HEK293 (cell line): Measurements from ENCODE around the gene UBE2Q2.

ENCODE experiments used
- EGR2 ChIP-seq: fragments of 450-650 bp; formaldehyde crosslinking; IDR thresholded peaks from 2 replicates; pipeline ENCODE4 v1.5.1; 2016; ENCODE audit warnings: low read depth, missing biosample characterization, missing genetic modification characterization
- GLI4 ChIP-seq: fragments of 450-650 bp; formaldehyde crosslinking; IDR thresholded peaks from 2 replicates; pipeline ENCODE4 v1.5.1; 2016; ENCODE audit warnings: missing biosample characterization, missing genetic modification characterization
- TCF7L2 ChIP-seq: IDR thresholded peaks from 2 replicates; pipeline ENCODE4 v1.6.1; 2011; ENCODE audit warnings: low read depth, mild to moderate bottlenecking, inconsistent platforms, low read length, moderate library complexity, borderline replicate concordance
- ZBTB17 ChIP-seq: fragments of 450-650 bp; formaldehyde crosslinking; IDR thresholded peaks from 2 replicates; pipeline ENCODE4 v1.5.1; 2016; ENCODE audit warnings: missing biosample characterization, missing genetic modification characterization
- ZNF138 ChIP-seq: fragments of 450-650 bp; formaldehyde crosslinking; IDR thresholded peaks from 2 replicates; pipeline ENCODE4 v1.5.1; 2016; ENCODE audit warnings: missing biosample characterization, missing genetic modification characterization, borderline replicate concordance
- ZNF530 ChIP-seq: fragments of 450-650 bp; formaldehyde crosslinking; IDR thresholded peaks from 2 replicates; pipeline ENCODE4 v1.5.1; 2016; ENCODE audit warnings: low read depth, missing biosample characterization, missing genetic modification characterization
- ZNF555 ChIP-seq: fragments of 450-650 bp; formaldehyde crosslinking; conservative IDR thresholded peaks from 2 replicates; pipeline ENCODE4 v1.5.1; 2017; ENCODE audit warnings: missing biosample characterization, mild to moderate bottlenecking, missing genetic modification characterization, inconsistent platforms
- TF ChIP-seq, protein P1 (sequence below): fragments of 450-650 bp; formaldehyde crosslinking; IDR thresholded peaks from 2 replicates; pipeline ENCODE4 v1.5.1; 2016; ENCODE audit warnings: missing biosample characterization, missing genetic modification characterization
- TF ChIP-seq, protein P2 (sequence below): fragments of 450-650 bp; formaldehyde crosslinking; IDR thresholded peaks from 2 replicates; pipeline ENCODE4 v1.5.1; 2016; ENCODE audit warnings: missing biosample characterization, missing genetic modification characterization
- TF ChIP-seq, protein P3 (sequence below): fragments of 450-650 bp; formaldehyde crosslinking; IDR thresholded peaks from 2 replicates; pipeline ENCODE4 v1.5.1; 2016; ENCODE audit warnings: missing biosample characterization, missing genetic modification characterization
- TF ChIP-seq, protein P4 (sequence below): fragments of 450-650 bp; formaldehyde crosslinking; IDR thresholded peaks from 2 replicates; pipeline ENCODE4 v1.5.1; 2017; ENCODE audit warnings: missing biosample characterization, missing genetic modification characterization
- TF ChIP-seq, protein P5 (sequence below): fragments of 450-650 bp; formaldehyde crosslinking; conservative IDR thresholded peaks from 2 replicates; pipeline ENCODE4 v1.5.1; 2016; ENCODE audit warnings: low read depth, missing biosample characterization, missing genetic modification characterization
- TF ChIP-seq, protein P6 (sequence below): fragments of 450-650 bp; formaldehyde crosslinking; IDR thresholded peaks from 2 replicates; pipeline ENCODE4 v1.5.1; 2017; ENCODE audit warnings: missing biosample characterization, missing genetic modification characterization

UBE2Q2 gene

DNA sequence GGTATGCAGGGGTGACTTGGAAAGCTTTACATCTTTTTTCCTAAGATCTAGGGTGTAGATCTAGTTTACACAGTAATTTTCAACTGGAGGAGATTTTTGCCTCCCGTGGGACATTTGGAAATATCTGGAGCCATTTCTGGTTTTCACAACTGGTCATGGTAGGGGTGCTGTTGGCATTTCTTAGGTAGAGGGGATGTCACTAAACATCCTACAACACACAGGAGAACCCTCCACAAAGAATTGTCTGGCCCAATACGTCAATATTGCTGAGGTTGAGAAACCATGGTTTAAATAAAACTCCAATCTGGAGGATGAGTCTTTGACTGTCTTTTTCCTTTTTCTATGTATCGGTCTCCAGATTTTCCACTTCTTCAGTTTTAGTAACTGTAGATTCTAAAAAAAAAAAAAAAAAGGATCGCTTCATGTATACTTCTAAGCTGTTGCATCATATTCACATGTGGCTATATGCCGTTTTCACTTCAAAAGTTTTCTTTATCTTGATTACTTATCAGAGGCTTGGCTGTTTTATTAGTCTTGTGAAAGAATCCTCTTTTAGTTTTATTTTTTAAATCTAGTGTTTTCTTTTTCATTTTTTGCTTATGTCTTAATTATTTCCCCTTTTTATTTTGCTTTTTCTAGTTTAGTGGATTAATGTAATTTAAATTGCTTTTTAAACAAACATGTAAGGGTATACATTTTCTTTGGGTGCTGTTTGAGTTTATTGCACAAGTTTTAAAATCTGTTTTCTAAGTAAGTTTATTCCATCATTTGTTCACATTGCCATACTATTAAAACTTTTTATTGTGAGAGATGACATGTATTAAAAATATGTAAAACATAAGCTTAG is 21.2 kb downstream of the UBE2Q2 start (continued):
- TF ChIP-seq, protein P1, sequence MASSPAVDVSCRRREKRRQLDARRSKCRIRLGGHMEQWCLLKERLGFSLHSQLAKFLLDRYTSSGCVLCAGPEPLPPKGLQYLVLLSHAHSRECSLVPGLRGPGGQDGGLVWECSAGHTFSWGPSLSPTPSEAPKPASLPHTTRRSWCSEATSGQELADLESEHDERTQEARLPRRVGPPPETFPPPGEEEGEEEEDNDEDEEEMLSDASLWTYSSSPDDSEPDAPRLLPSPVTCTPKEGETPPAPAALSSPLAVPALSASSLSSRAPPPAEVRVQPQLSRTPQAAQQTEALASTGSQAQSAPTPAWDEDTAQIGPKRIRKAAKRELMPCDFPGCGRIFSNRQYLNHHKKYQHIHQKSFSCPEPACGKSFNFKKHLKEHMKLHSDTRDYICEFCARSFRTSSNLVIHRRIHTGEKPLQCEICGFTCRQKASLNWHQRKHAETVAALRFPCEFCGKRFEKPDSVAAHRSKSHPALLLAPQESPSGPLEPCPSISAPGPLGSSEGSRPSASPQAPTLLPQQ, result 0 out of 2 replicates have a peak, but pooled peaks have one; percentile 19
- TF ChIP-seq ZBTB17 (tag by site-specific recombination) (0 out of 2 replicates have a peak, but pooled peaks have one; percentile 16), ZNF555 (no peak), ZNF530 (tag by site-specific recombination) (no peak), TCF7L2 (peak; percentile 83), EGR2 (tag by site-specific recombination) (no peak), ZNF138 (no peak), GLI4 (tag by site-specific recombination) (no peak)
- TF ChIP-seq, protein P2, sequence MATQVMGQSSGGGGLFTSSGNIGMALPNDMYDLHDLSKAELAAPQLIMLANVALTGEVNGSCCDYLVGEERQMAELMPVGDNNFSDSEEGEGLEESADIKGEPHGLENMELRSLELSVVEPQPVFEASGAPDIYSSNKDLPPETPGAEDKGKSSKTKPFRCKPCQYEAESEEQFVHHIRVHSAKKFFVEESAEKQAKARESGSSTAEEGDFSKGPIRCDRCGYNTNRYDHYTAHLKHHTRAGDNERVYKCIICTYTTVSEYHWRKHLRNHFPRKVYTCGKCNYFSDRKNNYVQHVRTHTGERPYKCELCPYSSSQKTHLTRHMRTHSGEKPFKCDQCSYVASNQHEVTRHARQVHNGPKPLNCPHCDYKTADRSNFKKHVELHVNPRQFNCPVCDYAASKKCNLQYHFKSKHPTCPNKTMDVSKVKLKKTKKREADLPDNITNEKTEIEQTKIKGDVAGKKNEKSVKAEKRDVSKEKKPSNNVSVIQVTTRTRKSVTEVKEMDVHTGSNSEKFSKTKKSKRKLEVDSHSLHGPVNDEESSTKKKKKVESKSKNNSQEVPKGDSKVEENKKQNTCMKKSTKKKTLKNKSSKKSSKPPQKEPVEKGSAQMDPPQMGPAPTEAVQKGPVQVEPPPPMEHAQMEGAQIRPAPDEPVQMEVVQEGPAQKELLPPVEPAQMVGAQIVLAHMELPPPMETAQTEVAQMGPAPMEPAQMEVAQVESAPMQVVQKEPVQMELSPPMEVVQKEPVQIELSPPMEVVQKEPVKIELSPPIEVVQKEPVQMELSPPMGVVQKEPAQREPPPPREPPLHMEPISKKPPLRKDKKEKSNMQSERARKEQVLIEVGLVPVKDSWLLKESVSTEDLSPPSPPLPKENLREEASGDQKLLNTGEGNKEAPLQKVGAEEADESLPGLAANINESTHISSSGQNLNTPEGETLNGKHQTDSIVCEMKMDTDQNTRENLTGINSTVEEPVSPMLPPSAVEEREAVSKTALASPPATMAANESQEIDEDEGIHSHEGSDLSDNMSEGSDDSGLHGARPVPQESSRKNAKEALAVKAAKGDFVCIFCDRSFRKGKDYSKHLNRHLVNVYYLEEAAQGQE (tag by site-specific recombination), result no peak
- TF ChIP-seq, protein P3, sequence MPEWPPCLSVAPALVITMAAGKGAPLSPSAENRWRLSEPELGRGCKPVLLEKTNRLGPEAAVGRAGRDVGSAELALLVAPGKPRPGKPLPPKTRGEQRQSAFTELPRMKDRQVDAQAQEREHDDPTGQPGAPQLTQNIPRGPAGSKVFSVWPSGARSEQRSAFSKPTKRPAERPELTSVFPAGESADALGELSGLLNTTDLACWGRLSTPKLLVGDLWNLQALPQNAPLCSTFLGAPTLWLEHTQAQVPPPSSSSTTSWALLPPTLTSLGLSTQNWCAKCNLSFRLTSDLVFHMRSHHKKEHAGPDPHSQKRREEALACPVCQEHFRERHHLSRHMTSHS (tag by site-specific recombination), result no peak
- TF ChIP-seq, protein P4, sequence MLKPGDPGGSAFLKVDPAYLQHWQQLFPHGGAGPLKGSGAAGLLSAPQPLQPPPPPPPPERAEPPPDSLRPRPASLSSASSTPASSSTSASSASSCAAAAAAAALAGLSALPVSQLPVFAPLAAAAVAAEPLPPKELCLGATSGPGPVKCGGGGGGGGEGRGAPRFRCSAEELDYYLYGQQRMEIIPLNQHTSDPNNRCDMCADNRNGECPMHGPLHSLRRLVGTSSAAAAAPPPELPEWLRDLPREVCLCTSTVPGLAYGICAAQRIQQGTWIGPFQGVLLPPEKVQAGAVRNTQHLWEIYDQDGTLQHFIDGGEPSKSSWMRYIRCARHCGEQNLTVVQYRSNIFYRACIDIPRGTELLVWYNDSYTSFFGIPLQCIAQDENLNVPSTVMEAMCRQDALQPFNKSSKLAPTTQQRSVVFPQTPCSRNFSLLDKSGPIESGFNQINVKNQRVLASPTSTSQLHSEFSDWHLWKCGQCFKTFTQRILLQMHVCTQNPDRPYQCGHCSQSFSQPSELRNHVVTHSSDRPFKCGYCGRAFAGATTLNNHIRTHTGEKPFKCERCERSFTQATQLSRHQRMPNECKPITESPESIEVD (tag by site-specific recombination), result peak; percentile 79
- TF ChIP-seq, protein P5, sequence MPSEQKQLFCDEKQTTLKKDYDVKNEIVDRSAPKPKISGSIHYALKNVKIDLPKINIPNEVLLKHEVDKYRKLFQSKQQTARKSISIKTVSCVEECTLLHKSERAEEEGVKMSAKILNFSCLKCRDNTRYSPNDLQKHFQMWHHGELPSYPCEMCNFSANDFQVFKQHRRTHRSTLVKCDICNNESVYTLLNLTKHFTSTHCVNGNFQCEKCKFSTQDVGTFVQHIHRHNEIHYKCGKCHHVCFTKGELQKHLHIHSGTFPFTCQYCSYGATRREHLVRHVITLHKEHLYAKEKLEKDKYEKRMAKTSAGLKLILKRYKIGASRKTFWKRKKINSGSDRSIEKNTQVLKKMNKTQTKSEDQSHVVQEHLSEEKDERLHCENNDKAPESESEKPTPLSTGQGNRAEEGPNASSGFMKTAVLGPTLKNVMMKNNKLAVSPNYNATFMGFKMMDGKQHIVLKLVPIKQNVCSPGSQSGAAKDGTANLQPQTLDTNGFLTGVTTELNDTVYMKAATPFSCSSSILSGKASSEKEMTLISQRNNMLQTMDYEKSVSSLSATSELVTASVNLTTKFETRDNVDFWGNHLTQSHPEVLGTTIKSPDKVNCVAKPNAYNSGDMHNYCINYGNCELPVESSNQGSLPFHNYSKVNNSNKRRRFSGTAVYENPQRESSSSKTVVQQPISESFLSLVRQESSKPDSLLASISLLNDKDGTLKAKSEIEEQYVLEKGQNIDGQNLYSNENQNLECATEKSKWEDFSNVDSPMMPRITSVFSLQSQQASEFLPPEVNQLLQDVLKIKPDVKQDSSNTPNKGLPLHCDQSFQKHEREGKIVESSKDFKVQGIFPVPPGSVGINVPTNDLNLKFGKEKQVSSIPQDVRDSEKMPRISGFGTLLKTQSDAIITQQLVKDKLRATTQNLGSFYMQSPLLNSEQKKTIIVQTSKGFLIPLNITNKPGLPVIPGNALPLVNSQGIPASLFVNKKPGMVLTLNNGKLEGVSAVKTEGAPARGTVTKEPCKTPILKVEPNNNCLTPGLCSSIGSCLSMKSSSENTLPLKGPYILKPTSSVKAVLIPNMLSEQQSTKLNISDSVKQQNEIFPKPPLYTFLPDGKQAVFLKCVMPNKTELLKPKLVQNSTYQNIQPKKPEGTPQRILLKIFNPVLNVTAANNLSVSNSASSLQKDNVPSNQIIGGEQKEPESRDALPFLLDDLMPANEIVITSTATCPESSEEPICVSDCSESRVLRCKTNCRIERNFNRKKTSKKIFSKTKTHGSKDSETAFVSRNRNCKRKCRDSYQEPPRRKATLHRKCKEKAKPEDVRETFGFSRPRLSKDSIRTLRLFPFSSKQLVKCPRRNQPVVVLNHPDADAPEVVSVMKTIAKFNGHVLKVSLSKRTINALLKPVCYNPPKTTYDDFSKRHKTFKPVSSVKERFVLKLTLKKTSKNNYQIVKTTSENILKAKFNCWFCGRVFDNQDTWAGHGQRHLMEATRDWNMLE, result peak; percentile 27; the same call in 1 of the 2 replicates
- TF ChIP-seq, protein P6, sequence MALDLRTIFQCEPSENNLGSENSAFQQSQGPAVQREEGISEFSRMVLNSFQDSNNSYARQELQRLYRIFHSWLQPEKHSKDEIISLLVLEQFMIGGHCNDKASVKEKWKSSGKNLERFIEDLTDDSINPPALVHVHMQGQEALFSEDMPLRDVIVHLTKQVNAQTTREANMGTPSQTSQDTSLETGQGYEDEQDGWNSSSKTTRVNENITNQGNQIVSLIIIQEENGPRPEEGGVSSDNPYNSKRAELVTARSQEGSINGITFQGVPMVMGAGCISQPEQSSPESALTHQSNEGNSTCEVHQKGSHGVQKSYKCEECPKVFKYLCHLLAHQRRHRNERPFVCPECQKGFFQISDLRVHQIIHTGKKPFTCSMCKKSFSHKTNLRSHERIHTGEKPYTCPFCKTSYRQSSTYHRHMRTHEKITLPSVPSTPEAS, result no peak
